ENCODE measurements around the gene CWC22. TPM values are rescaled to one million over a fixed set of nuclear protein-coding genes. Genes with fewer than 3 reads are reported as not detected.
"Not testable (repeated sequence)": the region's sequence is repeated elsewhere in the genome, so short reads cannot be mapped to it uniquely, and the experiment has no call there.

CWC22 gene
- total and polyA plus RNA-seq, 2 experiments from 2014 or later, result 15.7 to 17.6 TPM

DNA sequence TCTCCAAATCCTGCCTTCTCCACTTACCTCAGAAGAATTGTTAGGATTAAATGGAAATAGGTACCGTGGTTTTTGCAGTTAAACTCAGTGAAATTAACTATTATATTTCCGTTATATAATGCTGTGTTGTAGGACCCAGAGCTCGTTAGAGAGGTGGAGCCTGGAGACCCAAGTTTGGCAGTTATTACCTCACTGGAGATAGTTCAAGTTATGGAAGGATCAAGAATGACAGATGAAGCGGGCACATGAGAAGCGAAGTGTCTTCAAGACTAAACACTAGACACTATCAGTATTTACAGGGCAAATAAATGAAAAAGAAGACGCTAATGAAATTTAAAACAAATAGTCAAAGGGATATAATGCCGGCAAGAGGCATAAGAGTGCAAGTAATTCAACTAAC lies 866 bp downstream of the CWC22 start:
- Histone ChIP-seq H3K27ac (peak overlapping the region; percentile 94), H3K4me1 (ENCODE audit: insufficient read depth) (no peaks in the 10 kb centered on the region), H3K4me3 (peak overlapping the region; percentile 55), H3K79me2 (peaks cover 52% of the 10 kb centered on the region), H3K36me3 (replicated peaks; ENCODE audit: insufficient read depth, low read depth) (no peaks in the 10 kb centered on the region), H3K27me3 (no peaks in the 10 kb centered on the region), H3K9me3 (ENCODE audit: low read depth) (no peaks in the 10 kb centered on the region), H3K9me2 (replicated peaks; ENCODE audit: insufficient read depth) (no peaks in the 10 kb centered on the region), H4K20me1 (ENCODE audit: insufficient read depth, poor library complexity, severe bottlenecking) (no peaks in the 10 kb centered on the region), H2AFZ (peak overlapping the region; percentile 65), H3K4me2 (peak overlapping the region; percentile 78)
- TF ChIP-seq EZH2phosphoT487 (IDR thresholded peaks at IDR 0.05; ENCODE audit: low read depth, severe bottlenecking, unreplicated experiment) (no peak), EZH2 (IDR thresholded peaks at IDR 0.05; ENCODE audit: borderline replicate concordance) (no peak)
- TF ChIP-seq, protein P1, sequence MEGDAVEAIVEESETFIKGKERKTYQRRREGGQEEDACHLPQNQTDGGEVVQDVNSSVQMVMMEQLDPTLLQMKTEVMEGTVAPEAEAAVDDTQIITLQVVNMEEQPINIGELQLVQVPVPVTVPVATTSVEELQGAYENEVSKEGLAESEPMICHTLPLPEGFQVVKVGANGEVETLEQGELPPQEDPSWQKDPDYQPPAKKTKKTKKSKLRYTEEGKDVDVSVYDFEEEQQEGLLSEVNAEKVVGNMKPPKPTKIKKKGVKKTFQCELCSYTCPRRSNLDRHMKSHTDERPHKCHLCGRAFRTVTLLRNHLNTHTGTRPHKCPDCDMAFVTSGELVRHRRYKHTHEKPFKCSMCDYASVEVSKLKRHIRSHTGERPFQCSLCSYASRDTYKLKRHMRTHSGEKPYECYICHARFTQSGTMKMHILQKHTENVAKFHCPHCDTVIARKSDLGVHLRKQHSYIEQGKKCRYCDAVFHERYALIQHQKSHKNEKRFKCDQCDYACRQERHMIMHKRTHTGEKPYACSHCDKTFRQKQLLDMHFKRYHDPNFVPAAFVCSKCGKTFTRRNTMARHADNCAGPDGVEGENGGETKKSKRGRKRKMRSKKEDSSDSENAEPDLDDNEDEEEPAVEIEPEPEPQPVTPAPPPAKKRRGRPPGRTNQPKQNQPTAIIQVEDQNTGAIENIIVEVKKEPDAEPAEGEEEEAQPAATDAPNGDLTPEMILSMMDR (IDR thresholded peaks at IDR 0.05; ENCODE audit: poor library complexity), result no peak
- WGBS (ENCODE audit: low lambda C conversion rate, missing lambda C conversion rate), result 18% methylated on average over 7 of the region's 7 CpGs
- no peak for DNase-seq (ENCODE audit: low spot score)

DNA sequence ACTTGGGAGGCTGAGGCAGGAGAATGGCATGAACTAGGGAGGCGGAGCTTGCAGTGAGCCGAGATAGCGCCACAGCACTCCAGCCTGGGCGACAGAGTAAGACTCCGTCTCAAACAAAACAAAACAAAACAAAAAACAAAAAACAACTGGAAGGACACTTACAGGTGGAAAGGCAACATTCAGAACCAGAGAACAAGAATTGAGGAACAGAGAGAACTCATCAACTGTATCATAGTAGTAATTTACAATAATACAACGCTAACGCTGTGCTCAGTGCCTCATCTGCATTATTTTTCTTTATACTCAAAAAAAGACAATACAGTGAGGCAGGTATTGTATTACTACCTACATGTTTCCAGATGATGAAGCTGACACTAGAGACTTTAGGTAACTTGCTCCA lies 1.6 kb downstream of the CWC22 start:
- not testable (repeated sequence) for H3K9me3 ChIP-seq (ENCODE audit: low read depth); DNase-seq (ENCODE audit: low spot score); H3K27ac ChIP-seq; H3K27me3 ChIP-seq; H3K9me2 ChIP-seq (replicated peaks; ENCODE audit: insufficient read depth); H3K4me1 ChIP-seq (ENCODE audit: insufficient read depth); H4K20me1 ChIP-seq (ENCODE audit: insufficient read depth, poor library complexity, severe bottlenecking); H3K4me3 ChIP-seq; H3K36me3 ChIP-seq (replicated peaks; ENCODE audit: insufficient read depth, low read depth); H2AFZ ChIP-seq
- Histone ChIP-seq H3K79me2 (peaks cover 60% of the 10 kb centered on the region), H3K4me2 (peak overlapping the region; percentile 78)
- WGBS (ENCODE audit: low lambda C conversion rate, missing lambda C conversion rate), result 98% methylated on average over 7 of the region's 7 CpGs

DNA sequence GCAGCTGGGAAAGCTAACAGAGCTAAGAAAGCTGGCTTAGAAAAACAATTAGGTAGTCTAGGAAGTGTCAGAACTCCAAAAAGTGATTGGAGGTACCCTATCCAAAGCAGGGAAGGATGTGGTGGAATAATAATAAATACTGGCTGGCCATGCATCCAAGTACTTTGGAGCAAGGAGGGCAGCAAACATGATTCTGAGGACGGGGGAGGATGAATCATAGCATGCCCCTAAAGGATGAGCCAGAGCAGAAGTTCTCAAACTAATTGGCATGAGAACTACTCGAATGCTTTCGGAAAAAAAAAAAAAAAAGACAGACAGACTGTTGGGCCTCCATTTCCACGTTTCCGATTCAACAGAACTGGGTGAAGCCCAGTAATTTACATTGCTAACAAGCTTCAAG lies 2.4 kb downstream of the CWC22 start:
- H3K4me2 ChIP-seq, result no peak overlapping the region
- TF ChIP-seq, protein P1 (IDR thresholded peaks at IDR 0.05; ENCODE audit: poor library complexity), result no peak
- TF ChIP-seq EZH2phosphoT487 (IDR thresholded peaks at IDR 0.05; ENCODE audit: low read depth, severe bottlenecking, unreplicated experiment) (no peak), EZH2 (IDR thresholded peaks at IDR 0.05; ENCODE audit: borderline replicate concordance) (no peak)
- 91% methylated on average over 5 of the region's 5 CpGs for WGBS (ENCODE audit: low lambda C conversion rate, missing lambda C conversion rate)

DNA sequence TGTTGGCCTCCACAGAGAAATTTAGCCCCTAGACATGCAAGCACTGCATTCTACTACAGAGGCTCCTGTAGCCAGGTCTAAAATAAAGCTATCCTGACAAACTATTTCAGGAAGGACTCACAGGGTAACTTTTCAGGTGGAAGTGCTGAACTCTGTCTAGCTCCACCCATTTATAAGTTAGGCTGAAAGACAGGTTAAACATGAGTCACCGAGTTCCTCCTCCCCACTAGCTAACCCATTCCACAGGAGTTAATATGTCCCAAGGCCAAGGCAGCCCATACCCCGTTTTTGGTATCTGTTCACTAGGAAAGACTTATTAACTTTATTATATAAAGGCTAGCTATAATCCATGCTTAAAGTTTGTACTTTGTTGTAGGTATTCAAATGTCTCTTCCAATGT lies 3.5 kb downstream of the CWC22 start:
- peak overlapping the region; percentile 9 for H3K4me2 ChIP-seq
- no peak for DNase-seq (ENCODE audit: low spot score)
- no peaks in the 10 kb centered on the region for H3K9me3 ChIP-seq (ENCODE audit: low read depth)
- no peak overlapping the region for H3K27ac ChIP-seq
- no peak overlapping the region for H2AFZ ChIP-seq
- no peaks in the 10 kb centered on the region for H3K27me3 ChIP-seq
- H3K4me3 ChIP-seq, result no peak overlapping the region
- no peaks in the 10 kb centered on the region for H3K36me3 ChIP-seq (replicated peaks; ENCODE audit: insufficient read depth, low read depth)
- no peaks in the 10 kb centered on the region for H3K4me1 ChIP-seq (ENCODE audit: insufficient read depth)
- peaks cover 79% of the 10 kb centered on the region for H3K79me2 ChIP-seq
- 75% methylated on average over 2 of the region's 2 CpGs for WGBS (ENCODE audit: low lambda C conversion rate, missing lambda C conversion rate)
- TF ChIP-seq, protein P1 (IDR thresholded peaks at IDR 0.05; ENCODE audit: poor library complexity), result no peak
- peaks cover 4% of the 10 kb centered on the region for H4K20me1 ChIP-seq (ENCODE audit: insufficient read depth, poor library complexity, severe bottlenecking)
- H3K9me2 ChIP-seq (replicated peaks; ENCODE audit: insufficient read depth), result no peaks in the 10 kb centered on the region

More for the DNA sequence above, 2.4 kb downstream of the CWC22 start:
- H3K9me2 ChIP-seq (replicated peaks; ENCODE audit: insufficient read depth), result no peaks in the 10 kb centered on the region
- H3K36me3 ChIP-seq (replicated peaks; ENCODE audit: insufficient read depth, low read depth), result no peaks in the 10 kb centered on the region
- peaks cover 67% of the 10 kb centered on the region for H3K79me2 ChIP-seq
- H3K27me3 ChIP-seq, result no peaks in the 10 kb centered on the region
- peaks cover 4% of the 10 kb centered on the region for H4K20me1 ChIP-seq (ENCODE audit: insufficient read depth, poor library complexity, severe bottlenecking)
- H3K27ac ChIP-seq, result no peak overlapping the region
- DNase-seq (ENCODE audit: low spot score), result no peak
- no peaks in the 10 kb centered on the region for H3K9me3 ChIP-seq (ENCODE audit: low read depth)
- H2AFZ ChIP-seq, result no peak overlapping the region
- H3K4me1 ChIP-seq (ENCODE audit: insufficient read depth), result no peaks in the 10 kb centered on the region
- no peak overlapping the region for H3K4me3 ChIP-seq
